SK-N-SH treated with all-trans-retinoic acid at 6 μM for 48 hours (cell line): ENCODE results near the gene TMED8.

Source experiments
- ATAC-seq: fragments of 200-7000 bp; cut with Tn5 transposase; 3 replicates; pipeline ENCODE4 v1.9.1; 2020; ENCODE audit warnings: mild to moderate bottlenecking, moderate library complexity
- ARNTL ChIP-seq: fragments of 450-650 bp; formaldehyde crosslinking; IDR thresholded peaks from 2 replicates; pipeline ENCODE4 v1.5.0; 2020; ENCODE audit warnings: low read depth, mild to moderate bottlenecking, moderate library complexity, borderline replicate concordance
- CSDC2 ChIP-seq: fragments of 250-450 bp; sonication (Bioruptor Pico); IDR thresholded peaks from 2 replicates; pipeline ENCODE4 v1.5.0; 2020; ENCODE audit warnings: mild to moderate bottlenecking, moderate library complexity
- CSRNP3 ChIP-seq: fragments of 250-450 bp; sonication (Bioruptor Pico); IDR thresholded peaks from 2 replicates; pipeline ENCODE4 v1.5.1; 2021; ENCODE audit warnings: mild to moderate bottlenecking, moderate library complexity
- ESRRG ChIP-seq: fragments of 250-450 bp; sonication (Bioruptor Pico); IDR thresholded peaks from 2 replicates; pipeline ENCODE4 v1.6.1; 2021; ENCODE audit warnings: mild to moderate bottlenecking
- GLIS3 ChIP-seq: fragments of 250-450 bp; sonication (Bioruptor Pico); IDR thresholded peaks from 2 replicates; pipeline ENCODE4 v1.5.0; 2020; ENCODE audit warnings: mild to moderate bottlenecking, moderate library complexity
- ISL1 ChIP-seq: fragments of 250-450 bp; sonication (Bioruptor Pico); IDR thresholded peaks from 2 replicates; pipeline ENCODE4 v2.1.2; 2022; ENCODE audit warnings: mild to moderate bottlenecking, moderate library complexity
- OSR1 ChIP-seq: fragments of 250-450 bp; sonication (Bioruptor Pico); IDR thresholded peaks from 2 replicates; pipeline ENCODE4 v1.8.0; 2022; ENCODE audit warnings: moderate library complexity, mild to moderate bottlenecking, inconsistent platforms
- PPARA ChIP-seq: fragments of 250-450 bp; sonication (Bioruptor Pico); IDR thresholded peaks from 2 replicates; pipeline ENCODE4 v1.5.0; 2020; ENCODE audit warnings: mild to moderate bottlenecking, borderline replicate concordance
- RARB ChIP-seq: fragments of 250-450 bp; sonication (Bioruptor Pico); IDR thresholded peaks from 2 replicates; pipeline ENCODE4 v1.8.0; 2021; ENCODE audit warnings: mild to moderate bottlenecking, moderate library complexity
- SNAI2 ChIP-seq: fragments of 250-450 bp; sonication (Bioruptor Pico); IDR thresholded peaks from 2 replicates; pipeline ENCODE4 v1.5.0; 2020; ENCODE audit warnings: mild to moderate bottlenecking, moderate library complexity
- TCF4 ChIP-seq: fragments of 250-450 bp; sonication (Bioruptor Pico); IDR thresholded peaks from 2 replicates; pipeline ENCODE4 v1.8.0; 2021; ENCODE audit warnings: mild to moderate bottlenecking, moderate library complexity, borderline replicate concordance
- TOX ChIP-seq: fragments of 250-450 bp; sonication (Bioruptor Pico); IDR thresholded peaks from 2 replicates; pipeline ENCODE4 v1.8.0; 2021; ENCODE audit warnings: mild to moderate bottlenecking, moderate library complexity, borderline replicate concordance
- TSHZ2 ChIP-seq: fragments of 250-450 bp; sonication (Bioruptor Pico); IDR thresholded peaks from 2 replicates; pipeline ENCODE4 v1.5.0; 2020; ENCODE audit warnings: mild to moderate bottlenecking, moderate library complexity
- ZC3H10 ChIP-seq: fragments of 250-450 bp; sonication (Bioruptor Pico); IDR thresholded peaks from 2 replicates; pipeline ENCODE4 v1.5.1; 2021; ENCODE audit warnings: mild to moderate bottlenecking, moderate library complexity
- ZFP3 ChIP-seq: fragments of 250-450 bp; sonication (Bioruptor Pico); IDR thresholded peaks from 2 replicates; pipeline ENCODE4 v1.5.0; 2020; ENCODE audit warnings: mild to moderate bottlenecking, moderate library complexity
- ZFP30 ChIP-seq: fragments of 450-650 bp; formaldehyde crosslinking; IDR thresholded peaks from 2 replicates; pipeline ENCODE4 v1.5.0; 2022; ENCODE audit warnings: mild to moderate bottlenecking, moderate library complexity
- ZNF565 ChIP-seq: fragments of 450-650 bp; formaldehyde crosslinking; conservative IDR thresholded peaks from 2 replicates; pipeline ENCODE4 v1.5.0; 2020; ENCODE audit warnings: low read depth, mild to moderate bottlenecking, moderate library complexity
- ZNF70 ChIP-seq: fragments of 450-650 bp; formaldehyde crosslinking; IDR thresholded peaks from 2 replicates; pipeline ENCODE4 v1.5.0; 2020; ENCODE audit warnings: mild to moderate bottlenecking, moderate library complexity
- ZNF8 ChIP-seq: fragments of 450-650 bp; formaldehyde crosslinking; IDR thresholded peaks from 2 replicates; pipeline ENCODE4 v1.5.0; 2020; ENCODE audit warnings: mild to moderate bottlenecking, moderate library complexity
- TF ChIP-seq, protein P1 (sequence below): fragments of 250-450 bp; sonication (Bioruptor Pico); IDR thresholded peaks from 2 replicates; pipeline ENCODE4 v1.8.0; 2021; ENCODE audit warnings: low read depth, mild to moderate bottlenecking, moderate library complexity, borderline replicate concordance

TMED8 gene

DNA sequence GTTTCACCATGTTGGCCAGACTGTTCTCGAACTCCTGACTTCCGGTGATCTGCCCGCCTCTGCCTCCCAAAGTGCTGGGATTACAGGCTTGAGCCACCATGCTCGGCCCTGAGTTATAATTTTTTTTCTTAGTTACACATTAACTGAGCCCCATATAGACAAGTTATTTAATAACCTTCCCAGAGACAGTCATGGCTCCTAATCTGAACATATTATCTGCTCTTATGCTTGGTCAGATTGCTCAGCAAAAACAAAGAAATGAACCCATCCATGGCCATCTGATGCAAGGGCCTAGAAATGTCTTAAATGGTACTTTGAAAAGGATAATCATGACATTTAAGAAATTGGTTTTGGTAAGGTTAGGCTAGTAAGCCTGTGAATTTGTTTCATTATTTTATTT, 13.3 kb upstream of the TMED8 start:
- ATAC-seq = no peak

DNA sequence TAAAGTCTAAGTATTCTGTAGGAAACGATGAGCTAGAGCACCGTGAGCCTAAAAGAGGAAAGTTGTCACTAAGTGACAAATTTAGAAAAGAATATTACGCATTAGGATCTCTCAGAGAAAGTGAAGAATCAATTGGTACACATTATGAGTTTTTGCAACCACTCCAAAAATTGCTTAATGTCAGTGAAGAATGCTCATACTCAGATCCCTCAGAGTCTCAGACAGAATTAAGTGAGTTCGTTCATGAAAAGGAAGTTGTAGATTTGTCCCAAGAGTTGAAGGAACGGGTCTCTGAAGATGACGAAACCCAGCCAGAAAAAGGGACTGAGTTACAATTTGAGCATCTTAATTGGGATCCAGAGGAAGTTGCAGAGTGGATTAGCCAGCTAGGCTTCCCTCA, 1.8 kb upstream of the TMED8 start:
- no peak for TF ChIP-seq ZFP3 (CRISPR knock-in tag)
- TF ChIP-seq TOX = no peak
- TF ChIP-seq, protein P1, sequence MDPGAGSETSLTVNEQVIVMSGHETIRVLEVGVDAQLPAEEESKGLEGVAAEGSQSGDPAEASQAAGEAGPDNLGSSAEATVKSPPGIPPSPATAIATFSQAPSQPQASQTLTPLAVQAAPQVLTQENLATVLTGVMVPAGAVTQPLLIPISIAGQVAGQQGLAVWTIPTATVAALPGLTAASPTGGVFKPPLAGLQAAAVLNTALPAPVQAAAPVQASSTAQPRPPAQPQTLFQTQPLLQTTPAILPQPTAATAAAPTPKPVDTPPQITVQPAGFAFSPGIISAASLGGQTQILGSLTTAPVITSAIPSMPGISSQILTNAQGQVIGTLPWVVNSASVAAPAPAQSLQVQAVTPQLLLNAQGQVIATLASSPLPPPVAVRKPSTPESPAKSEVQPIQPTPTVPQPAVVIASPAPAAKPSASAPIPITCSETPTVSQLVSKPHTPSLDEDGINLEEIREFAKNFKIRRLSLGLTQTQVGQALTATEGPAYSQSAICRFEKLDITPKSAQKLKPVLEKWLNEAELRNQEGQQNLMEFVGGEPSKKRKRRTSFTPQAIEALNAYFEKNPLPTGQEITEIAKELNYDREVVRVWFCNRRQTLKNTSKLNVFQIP (CRISPR knock-in tag) = no peak
- TF ChIP-seq, all 23 proteins: peak for 0
- no peak for ATAC-seq

More for the DNA sequence above, 13.3 kb upstream of the TMED8 start:
- TF ChIP-seq RARB (CRISPR knock-in tag) = no peak
- TF ChIP-seq ZNF8 (CRISPR knock-in tag) = no peak
- TF ChIP-seq, protein P1 (CRISPR knock-in tag) = no peak
- no peak for TF ChIP-seq ZC3H10 (CRISPR knock-in tag)
- no peak for TF ChIP-seq SNAI2 (CRISPR knock-in tag)
- no peak for TF ChIP-seq ZNF565
- no peak for TF ChIP-seq GLIS3
- no peak for TF ChIP-seq ISL1
- TF ChIP-seq PPARA (CRISPR knock-in tag) = no peak
- no peak for TF ChIP-seq ESRRG
- TF ChIP-seq ARNTL (CRISPR knock-in tag) = no peak
- no peak for TF ChIP-seq TSHZ2

- ATAC-seq = peak; percentile 38
- TF ChIP-seq CSDC2 (CRISPR knock-in tag) (no peak), ZNF565 (no peak), ZNF70 (CRISPR knock-in tag) (no peak), PPARA (CRISPR knock-in tag) (no peak), TSHZ2 (no peak), ZFP3 (CRISPR knock-in tag) (no peak), CSRNP3 (CRISPR knock-in tag) (no peak), RARB (CRISPR knock-in tag) (no peak), ESRRG (no peak), ZFP30 (CRISPR knock-in tag) (no peak), ARNTL (CRISPR knock-in tag) (no peak), ISL1 (no peak), TOX (no peak), TCF4 (CRISPR knock-in tag) (no peak), OSR1 (CRISPR knock-in tag) (no peak), GLIS3 (no peak), ZC3H10 (CRISPR knock-in tag) (no peak)
Observed at GRCh38 chr14:77377502-77377844, 579 bp upstream of the TMED8 start.
